T-helper 22 cell (primary cell): ENCODE data around the gene CD160.
"Not testable (repeated sequence)": the region's sequence is repeated elsewhere in the genome, so short reads cannot be mapped to it uniquely, and the experiment has no call there.

Source experiments
- DNase-seq: peaks from one replicate; pipeline ENCODE4 v3.0.0-alpha.2; 2020; ENCODE audit warnings: low read depth

CD160 gene

GRCh38 chr1:145759721-145760120, 40.4 kb downstream of the CD160 start:
- DNase-seq, result no peak

GRCh38 chr1:145760395-145760949, 41.2 kb downstream of the CD160 start:
- not testable (repeated sequence) for DNase-seq

- DNase-seq, result not testable (repeated sequence)
Observed at GRCh38 chr1:145761498-145761897, 42.2 kb downstream of the CD160 start.

- not testable (repeated sequence) for DNase-seq
Observed at GRCh38 chr1:145762001-145762400, 42.7 kb downstream of the CD160 start.

GRCh38 chr1:145764231-145764940, 45.1 kb downstream of the CD160 start:
- not testable (repeated sequence) for DNase-seq

- DNase-seq, result not testable (repeated sequence)
Observed at GRCh38 chr1:145765127-145765526, 45.8 kb downstream of the CD160 start.

GRCh38 chr1:145765585-145766360, 46.5 kb downstream of the CD160 start:
- not testable (repeated sequence) for DNase-seq

- DNase-seq, result not testable (repeated sequence)
Observed at GRCh38 chr1:145766926-145767325, 47.6 kb downstream of the CD160 start.

GRCh38 chr1:145768004-145768403, 48.7 kb downstream of the CD160 start:
- not testable (repeated sequence) for DNase-seq

GRCh38 chr1:145771056-145771455, 51.8 kb downstream of the CD160 start:
- DNase-seq, result no peak

- no peak for DNase-seq
Observed at GRCh38 chr1:145773423-145773822, 54.1 kb downstream of the CD160 start.

- DNase-seq, result no peak
Observed at GRCh38 chr1:145777357-145778145, 58.3 kb downstream of the CD160 start.

GRCh38 chr1:145778146-145778540, 58.8 kb downstream of the CD160 start:
- no peak for DNase-seq

GRCh38 chr1:145782272-145783099, 63.2 kb downstream of the CD160 start:
- DNase-seq, result no peak

- DNase-seq, result no peak
Observed at GRCh38 chr1:145784409-145784808, 65.1 kb downstream of the CD160 start.

- DNase-seq, result no peak
Observed at GRCh38 chr1:145785547-145785946, 66.2 kb downstream of the CD160 start.

- no peak for DNase-seq
Observed at GRCh38 chr1:145786271-145786670, 67.0 kb downstream of the CD160 start.

- DNase-seq, result no peak
Observed at GRCh38 chr1:145788580-145788979, 69.3 kb downstream of the CD160 start.
